CD8-positive, alpha-beta memory T cell (primary cell): ENCODE results near the gene GRAP. TPM values are rescaled to one million over a fixed set of nuclear protein-coding genes. Genes with fewer than 3 reads are reported as not detected.
"Not testable (repeated sequence)": the region's sequence is repeated elsewhere in the genome, so short reads cannot be mapped to it uniquely, and the experiment has no call there.

Source experiments
- CTCF ChIA-PET: fragments of 350-600 bp; sonication (Branson Sonifier 250); formaldehyde crosslinking; loops from one replicate; lab custom pipeline; 2021; ENCODE audit warnings: antibody characterized with exemption; lab: Charles Lee
- POLR2A ChIA-PET: fragments of 350-600 bp; sonication (Branson Sonifier 250); formaldehyde crosslinking; loops from one replicate; lab custom pipeline; 2021; ENCODE audit warnings: antibody characterized with exemption; lab: Charles Lee
- DNase-seq, 5 donors: peaks; one replicate each; pipeline versions ENCODE4 v3.0.0 to v3.0.0-alpha.2; 2020 to 2022; ENCODE audit warnings: mixed read lengths in 1 of 5
- H3K27ac ChIP-seq: one replicate; pipeline ENCODE4 v1.7.0; 2013; ENCODE audit warnings: low read depth, mild to moderate bottlenecking, low read length, moderate library complexity
- H3K27me3 ChIP-seq: 2 replicates; pipeline ENCODE4 v1.7.0; 2013; ENCODE audit warnings: low read length, mild to moderate bottlenecking; ENCODE audit not compliant: insufficient read depth, poor library complexity, severe bottlenecking
- H3K36me3 ChIP-seq: 2 replicates; pipeline ENCODE4 v1.7.0; 2013; ENCODE audit warnings: mild to moderate bottlenecking, low read length, moderate library complexity; ENCODE audit not compliant: insufficient read depth
- H3K4me1 ChIP-seq: 2 replicates; pipeline ENCODE4 v1.7.0; 2013; ENCODE audit warnings: mild to moderate bottlenecking, low read length, moderate library complexity; ENCODE audit not compliant: insufficient read depth
- H3K4me3 ChIP-seq: 2 replicates; pipeline ENCODE4 v1.7.0; 2013; ENCODE audit warnings: mild to moderate bottlenecking, low read length
- H3K9me3 ChIP-seq: 2 replicates; pipeline ENCODE4 v1.7.0; 2013; ENCODE audit warnings: mild to moderate bottlenecking, low read length
- H3K27ac Mint-ChIP-seq, 8 donors: one replicate each; pipeline ENCODE4 v1.8.0; 2020 to 2021; ENCODE audit warnings: mixed read lengths in 8 of 8, mild to moderate bottlenecking in 6 of 8, inconsistent platforms in 3 of 8, moderate library complexity in 3 of 8
- H3K27me3 Mint-ChIP-seq, 2 donors: one replicate each; pipeline ENCODE4 v1.8.0; 2020 to 2021; ENCODE audit warnings: mixed read lengths in 2 of 2, mild to moderate bottlenecking in 1 of 2, moderate library complexity in 1 of 2
- H3K36me3 Mint-ChIP-seq, 3 donors: one replicate each; pipeline ENCODE4 v1.8.0; 2020 to 2021; ENCODE audit warnings: mixed read lengths in 3 of 3, inconsistent platforms in 1 of 3, mild to moderate bottlenecking in 1 of 3
- H3K4me1 Mint-ChIP-seq, 3 donors: one replicate each; pipeline ENCODE4 v1.8.0; 2020 to 2021; ENCODE audit warnings: mixed read lengths in 3 of 3, inconsistent platforms in 1 of 3, mild to moderate bottlenecking in 1 of 3
- H3K4me3 Mint-ChIP-seq, 7 donors: one replicate each; pipeline ENCODE4 v1.8.0; 2020 to 2021; ENCODE audit warnings: mixed read lengths in 7 of 7, mild to moderate bottlenecking in 6 of 7, moderate library complexity in 4 of 7, inconsistent platforms in 2 of 7
- H3K9me3 Mint-ChIP-seq, 5 donors: one replicate each; pipeline ENCODE4 v1.8.0; 2020 to 2022; ENCODE audit warnings: mixed read lengths in 5 of 5, mild to moderate bottlenecking in 3 of 5, moderate library complexity in 2 of 5, inconsistent platforms in 1 of 5
- polyA plus RNA-seq: library from polyadenylated mRNA; unstranded; fragments of 300-500 nt; fragmentation: Illumina TruSeq; gene quantifications from one replicate; pipeline ENCODE4 v1.2.3, GENCODE V29; 2021
- total RNA-seq, 2 experiments: library from RNA; stranded (reverse); gene quantifications; one replicate each; pipeline ENCODE4 v1.2.3, GENCODE V29; 2021

Gene GRAP
- total and polyA plus RNA-seq, 3 experiments from 2014 or later: 7.9 to 36.2 (median 10.1) TPM

- Mint-ChIP-seq H3K9me3 (no peaks in the 10 kb centered on the region), H3K4me1 (peaks cover 13 to 16% (median 15%) of the 10 kb centered on the region in 3 donors), H3K27me3 (no peaks in the 10 kb centered on the region), H3K27ac (peak overlapping the region in 4 of 8 donors; percentile 52 to 93 (median 68)), H3K36me3 (peaks cover 0 to 39% (median 5%) of the 10 kb centered on the region in 3 donors), H3K4me3 (no peak overlapping the region)
- Histone ChIP-seq H3K36me3 (peaks cover 4% of the 10 kb centered on the region), H3K4me1 (peaks cover 14% of the 10 kb centered on the region), H3K9me3 (no peaks in the 10 kb centered on the region), H3K4me3 (no peak overlapping the region), H3K27me3 (no peaks in the 10 kb centered on the region), H3K27ac (no peak overlapping the region)
- DNase-seq: no peak
- ChIA-PET POLR2A (no interaction called here), CTCF (interaction anchor here (1.4 to 4.0 kb wide), 2 partner anchors 18 to 62 kb away, joined by 5 to 13 read pairs; partner anchors contain the start of gene FAM83G)
Measured at GRCh38 chr17:19022747-19023146, 24.0 kb downstream of the GRAP start.

GRCh38 chr17:19022128-19022527, 24.6 kb downstream of the GRAP start:
- no peaks in the 10 kb centered on the region for H3K27me3 ChIP-seq
- ChIA-PET POLR2A (no interaction called here), CTCF (interaction anchor here (1.4 to 4.0 kb wide), 2 partner anchors 17 to 61 kb away, joined by 5 to 13 read pairs; partner anchors contain the start of gene FAM83G)
- Mint-ChIP-seq H3K36me3 (peaks cover 0 to 39% (median 5%) of the 10 kb centered on the region in 3 donors), H3K4me3 (no peak overlapping the region), H3K4me1 (peaks cover 13 to 16% (median 15%) of the 10 kb centered on the region in 3 donors), H3K27me3 (peaks cover 0 to 1% of the 10 kb centered on the region in 2 donors), H3K9me3 (no peaks in the 10 kb centered on the region), H3K27ac (no peak overlapping the region)
- DNase-seq: no peak
- H3K27ac ChIP-seq: no peak overlapping the region
- H3K4me1 ChIP-seq: peaks cover 14% of the 10 kb centered on the region
- no peak overlapping the region for H3K4me3 ChIP-seq
- H3K9me3 ChIP-seq: no peaks in the 10 kb centered on the region
- peaks cover 4% of the 10 kb centered on the region for H3K36me3 ChIP-seq

DNA sequence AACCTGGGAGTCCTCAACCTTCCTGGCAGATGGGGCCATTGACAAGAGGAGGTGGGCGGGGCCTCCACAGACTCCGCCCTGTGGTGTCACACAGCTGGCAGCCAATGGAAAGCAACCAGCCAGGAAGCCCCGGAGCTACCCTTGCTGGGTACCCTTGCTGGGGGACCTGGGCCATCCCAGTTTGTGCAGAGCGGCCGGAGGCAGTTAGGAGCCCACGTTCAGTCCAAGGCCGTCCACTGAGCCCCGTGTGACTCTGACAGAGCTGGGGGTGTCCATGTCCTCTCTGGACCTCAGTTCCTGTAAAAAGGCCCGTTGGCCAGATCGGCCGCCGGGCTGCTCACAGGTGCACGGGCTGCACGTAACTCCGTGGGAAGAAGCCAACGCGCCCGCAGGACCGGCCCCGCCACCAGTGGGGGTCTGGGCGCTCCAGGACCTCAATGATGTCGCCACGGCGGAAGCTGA, 25.1 kb downstream of the GRAP start:
- H3K36me3 ChIP-seq: peaks cover 4% of the 10 kb centered on the region
- H3K9me3 ChIP-seq: no peaks in the 10 kb centered on the region
- Mint-ChIP-seq H3K36me3 (peaks cover 0 to 39% (median 5%) of the 10 kb centered on the region in 3 donors), H3K9me3 (no peaks in the 10 kb centered on the region), H3K4me1 (peaks cover 13 to 18% (median 15%) of the 10 kb centered on the region in 3 donors), H3K27me3 (peaks cover 0 to 2% of the 10 kb centered on the region in 2 donors), H3K27ac (no peak overlapping the region), H3K4me3 (no peak overlapping the region)
- H3K27ac ChIP-seq: no peak overlapping the region
- H3K4me1 ChIP-seq: peaks cover 14% of the 10 kb centered on the region
- H3K27me3 ChIP-seq: no peaks in the 10 kb centered on the region
- peak in 2 of 5 donors; percentile 14 to 23 for DNase-seq
- ChIA-PET CTCF (interaction anchor here (1.4 to 4.0 kb wide), 2 partner anchors 17 to 61 kb away, joined by 5 to 13 read pairs; partner anchors contain the start of gene FAM83G), POLR2A (no interaction called here)
- H3K4me3 ChIP-seq: no peak overlapping the region

DNA sequence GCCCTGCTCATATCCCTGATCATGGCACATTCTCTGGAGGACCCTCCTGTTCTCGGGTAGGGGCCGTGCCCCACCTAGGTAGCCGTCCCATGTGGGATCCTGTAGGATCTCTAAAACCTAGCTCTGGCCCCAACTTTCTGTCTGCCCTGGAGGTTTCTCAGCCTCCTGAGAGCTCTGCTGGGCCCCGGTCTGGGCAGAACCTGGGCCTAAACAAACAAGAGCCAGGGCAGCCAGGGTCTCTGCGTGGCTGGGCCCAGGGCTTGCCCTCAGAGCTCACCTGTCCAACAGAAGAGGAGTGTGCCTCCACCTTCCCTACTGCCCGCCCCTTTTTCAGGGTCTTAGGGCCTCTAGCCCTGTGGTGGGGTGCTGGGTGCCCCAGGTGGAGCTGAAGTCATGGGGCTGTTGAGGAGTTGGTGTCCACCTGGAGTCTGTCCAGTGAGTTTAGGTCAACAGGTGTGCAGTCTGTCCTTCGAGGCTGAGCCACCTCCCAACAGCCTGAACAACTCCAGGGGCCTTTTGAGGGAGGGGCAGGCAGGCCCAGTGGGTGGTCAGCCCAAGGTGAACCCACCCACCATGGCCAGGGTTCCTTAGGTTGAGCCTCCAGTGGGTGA, 25.6 kb downstream of the GRAP start:
- H3K9me3 Mint-ChIP-seq, H3K36me3 ChIP-seq, H3K9me3 ChIP-seq, H3K27me3 Mint-ChIP-seq, H3K27ac ChIP-seq, H3K4me3 Mint-ChIP-seq, POLR2A ChIA-PET, DNase-seq, H3K27me3 ChIP-seq, H3K4me3 ChIP-seq: not testable (repeated sequence)
- peaks cover 13 to 18% (median 15%) of the 10 kb centered on the region in 3 donors for H3K4me1 Mint-ChIP-seq
- H3K4me1 ChIP-seq: peaks cover 14% of the 10 kb centered on the region
- peaks cover 0 to 39% (median 5%) of the 10 kb centered on the region in 3 donors for H3K36me3 Mint-ChIP-seq
- CTCF ChIA-PET: interaction anchor here (1.1 to 4.0 kb wide), 2 partner anchors 19 to 60 kb away, joined by 3 to 13 read pairs; no protein-coding TSS in a partner anchor
- H3K27ac Mint-ChIP-seq: peak overlapping the region in 3 of 8 donors; percentile 17 to 63 (median 27)

GRCh38 chr17:19020016-19020415, 26.7 kb downstream of the GRAP start:
- ChIA-PET CTCF (interaction anchor here (1.1 kb wide), 1 partner anchor 18 kb away, joined by 3 read pairs; no protein-coding TSS in a partner anchor), POLR2A (no interaction called here)
- H3K4me1 ChIP-seq: peaks cover 14% of the 10 kb centered on the region
- H3K36me3 ChIP-seq: peaks cover 4% of the 10 kb centered on the region
- H3K27ac Mint-ChIP-seq: peak overlapping the region in 3 of 8 donors; percentile 6 to 61 (median 32)
- H3K27me3 Mint-ChIP-seq: peaks cover 2 to 7% of the 10 kb centered on the region in 2 donors
- DNase-seq: peak in 1 of 5 donors; percentile 13
- no peaks in the 10 kb centered on the region for H3K9me3 ChIP-seq
- H3K4me1 Mint-ChIP-seq: peaks cover 12 to 20% (median 14%) of the 10 kb centered on the region in 3 donors
- no peaks in the 10 kb centered on the region for H3K9me3 Mint-ChIP-seq
- H3K27me3 ChIP-seq: no peaks in the 10 kb centered on the region
- no peak overlapping the region for H3K27ac ChIP-seq
- no peak overlapping the region for H3K4me3 ChIP-seq
- peaks cover 0 to 39% (median 5%) of the 10 kb centered on the region in 3 donors for H3K36me3 Mint-ChIP-seq
- no peak overlapping the region for H3K4me3 Mint-ChIP-seq

DNA sequence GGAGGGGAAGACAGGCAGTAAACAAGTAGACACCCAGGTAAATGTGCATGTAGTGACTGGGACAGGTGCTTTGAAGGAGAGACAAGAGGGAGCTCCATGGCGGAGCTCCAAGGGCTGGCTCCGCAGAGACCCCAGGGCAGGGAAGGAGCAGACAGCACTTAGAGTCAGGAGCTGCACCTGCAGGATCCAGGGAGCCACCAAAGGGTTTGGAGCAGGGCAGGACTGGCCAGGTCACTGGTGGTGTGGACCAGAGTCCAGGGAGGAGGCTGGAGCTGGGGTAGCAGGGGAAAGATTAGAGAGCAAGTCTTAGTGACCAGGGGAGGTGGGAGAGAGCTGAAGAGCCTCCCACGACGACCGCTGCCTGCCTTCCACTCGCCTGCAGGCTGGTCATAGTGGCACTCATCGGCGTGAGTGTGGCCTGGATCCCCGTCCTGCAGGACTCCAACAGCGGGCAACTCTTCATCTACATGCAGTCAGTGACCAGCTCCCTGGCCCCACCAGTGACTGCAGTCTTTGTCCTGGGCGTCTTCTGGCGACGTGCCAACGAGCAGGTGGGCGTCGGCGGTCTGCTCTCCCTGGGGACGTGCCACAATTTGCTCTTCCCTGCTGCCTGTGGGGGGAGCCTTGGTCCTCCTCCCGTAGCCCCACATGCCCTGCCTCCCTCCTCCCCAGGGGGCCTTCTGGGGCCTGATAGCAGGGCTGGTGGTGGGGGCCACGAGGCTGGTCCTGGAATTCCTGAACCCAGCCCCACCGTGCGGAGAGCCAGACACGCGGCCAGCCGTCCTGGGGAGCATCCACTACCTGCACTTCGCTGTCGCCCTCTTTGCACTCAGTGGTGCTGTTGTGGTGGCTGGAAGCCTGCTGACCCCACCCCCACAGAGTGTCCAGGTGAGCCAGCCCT, 27.5 kb downstream of the GRAP start:
- Histone ChIP-seq H3K27me3 (no peaks in the 10 kb centered on the region), H3K4me1 (peaks cover 7% of the 10 kb centered on the region), H3K36me3 (peaks cover 4% of the 10 kb centered on the region), H3K9me3 (no peaks in the 10 kb centered on the region), H3K27ac (no peak overlapping the region), H3K4me3 (no peak overlapping the region)
- DNase-seq: peak in 1 of 5 donors; percentile 42
- Mint-ChIP-seq H3K36me3 (peaks cover 0 to 33% (median 0%) of the 10 kb centered on the region in 3 donors), H3K27ac (no peak overlapping the region), H3K4me3 (no peak overlapping the region), H3K27me3 (peaks cover 2 to 7% of the 10 kb centered on the region in 2 donors), H3K4me1 (peaks cover 5 to 13% (median 7%) of the 10 kb centered on the region in 3 donors), H3K9me3 (no peaks in the 10 kb centered on the region)
- CTCF ChIA-PET: interaction anchor here (1.8 kb wide), 1 partner anchor 58 kb away, joined by 6 read pairs; no protein-coding TSS in a partner anchor
- POLR2A ChIA-PET: no interaction called here

- POLR2A ChIA-PET: no interaction called here
- Histone ChIP-seq H3K27ac (no peak overlapping the region), H3K4me3 (no peak overlapping the region), H3K9me3 (no peaks in the 10 kb centered on the region), H3K27me3 (no peaks in the 10 kb centered on the region), H3K36me3 (no peaks in the 10 kb centered on the region), H3K4me1 (peaks cover under 1% of the 10 kb centered on the region)
- Mint-ChIP-seq H3K27ac (no peak overlapping the region), H3K27me3 (peaks cover 2 to 7% of the 10 kb centered on the region in 2 donors), H3K4me3 (no peak overlapping the region), H3K4me1 (peaks cover 0 to 9% (median 0%) of the 10 kb centered on the region in 3 donors), H3K9me3 (no peaks in the 10 kb centered on the region), H3K36me3 (peaks cover 0 to 27% (median 0%) of the 10 kb centered on the region in 3 donors)
- peak in 1 of 5 donors; percentile 10 for DNase-seq
- CTCF ChIA-PET: interaction anchor here (1.8 kb wide), 1 partner anchor 57 kb away, joined by 6 read pairs; no protein-coding TSS in a partner anchor
Measured at GRCh38 chr17:19018600-19018950, 28.2 kb downstream of the GRAP start.
